ENCODE measurements around the gene BIRC2.

- TF ChIP-seq RFX5 (IDR thresholded peaks at IDR 0.05; ENCODE audit: low read length), result no peak
- TF ChIP-seq USF2 (IDR thresholded peaks at IDR 0.05; ENCODE audit: borderline replicate concordance, low read depth, low read length), result no peak
- no peak for TF ChIP-seq GABPA (IDR thresholded peaks at IDR 0.05; ENCODE audit: low read depth)
- no peak for TF ChIP-seq SMC3 (IDR thresholded peaks at IDR 0.05; ENCODE audit: low read depth, low read length)
- TF ChIP-seq CTCF (IDR thresholded peaks at IDR 0.05), result no peak
- TF ChIP-seq MEF2A (IDR thresholded peaks at IDR 0.05; ENCODE audit: borderline replicate concordance, low read depth), result no peak
- TF ChIP-seq EP300 (IDR thresholded peaks at IDR 0.05; ENCODE audit: borderline replicate concordance in 1 of 2, low read depth in 1 of 2, low read length in 1 of 2), result no peak
- no peak for TF ChIP-seq CHD2 (IDR thresholded peaks at IDR 0.05; ENCODE audit: low read length, partially characterized antibody)
- TF ChIP-seq MXI1 (IDR thresholded peaks at IDR 0.05; ENCODE audit: low read depth, low read length), result no peak
- no peak for TF ChIP-seq MAX (IDR thresholded peaks at IDR 0.05; ENCODE audit: low read depth)
- TF ChIP-seq USF1 (IDR thresholded peaks at IDR 0.05; ENCODE audit: borderline replicate concordance, low read depth), result no peak
These were observed 18.3 kb upstream of the BIRC2 start for GRCh38 chr11:102328748-102329147.
